ENCODE results near the gene TNPO3. TPM values are rescaled to one million over a fixed set of nuclear protein-coding genes. Genes with fewer than 3 reads are reported as not detected.
A peak's percentile ranks its signal among the peaks of the same experiment; 100 is the strongest.

Gene TNPO3
- total RNA-seq, 1 donor from 2014 or later = 38.0 TPM

- intact Hi-C loops (cut with micrococcal nuclease) = no loop called here
- ATAC-seq (no peak), DNase-seq (no peak)
These were observed 68.3 kb downstream of the TNPO3 start for GRCh38 chr7:128986609-128987008.

GRCh38 chr7:128985660-128986059 lies 69.3 kb downstream of the TNPO3 start:
- intact Hi-C loops (cut with micrococcal nuclease) = no loop called here
- ATAC-seq = no peak
- DNase-seq = no peak

- intact Hi-C loops (cut with micrococcal nuclease) = no loop called here
- ATAC-seq (no peak), DNase-seq (no peak)
These were observed 72.8 kb downstream of the TNPO3 start for GRCh38 chr7:128982105-128982504.

GRCh38 chr7:128974241-128974934 lies 80.5 kb downstream of the TNPO3 start:
- DNase-seq (no peak), ATAC-seq (no peak)

DNA sequence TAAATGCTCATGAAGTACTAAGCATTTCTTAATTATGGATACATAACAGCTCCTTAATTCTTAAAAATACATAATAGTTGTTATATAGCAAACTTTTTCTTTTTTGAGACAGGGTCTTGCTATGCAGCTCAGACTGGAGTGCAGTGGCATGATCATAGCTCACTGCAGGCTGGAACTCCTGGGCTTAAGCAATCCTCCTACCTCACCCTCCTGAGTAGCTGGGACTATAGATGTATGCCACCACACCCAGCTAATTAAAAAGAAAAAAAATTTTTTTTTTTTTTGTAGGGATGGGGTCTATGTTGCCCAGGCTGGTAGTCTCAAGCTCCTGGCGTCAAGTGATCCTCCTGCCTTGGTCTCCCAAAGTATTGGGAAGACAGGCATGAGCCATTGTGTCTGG lies 86.3 kb downstream of the TNPO3 start:
- no peak for ATAC-seq
- DNase-seq = no peak
- intact Hi-C loops (cut with micrococcal nuclease) = no loop called here

More at GRCh38 chr7:128974241-128974934, 80.5 kb downstream of the TNPO3 start:
- intact Hi-C loops (cut with micrococcal nuclease) = no loop called here

- no peak for ATAC-seq
- intact Hi-C loops (cut with micrococcal nuclease) = no loop called here
- DNase-seq = no peak
These were observed 91.6 kb downstream of the TNPO3 start for GRCh38 chr7:128963327-128963757.

GRCh38 chr7:128962899-128963298 lies 92.0 kb downstream of the TNPO3 start:
- DNase-seq (no peak), ATAC-seq (no peak)
- intact Hi-C loops (cut with micrococcal nuclease) = no loop called here

- no peak for ATAC-seq
- intact Hi-C loops (cut with micrococcal nuclease) = no loop called here
- DNase-seq = no peak
These were observed 93.8 kb downstream of the TNPO3 start for GRCh38 chr7:128961030-128961659.

- no peak for DNase-seq
- intact Hi-C loops (cut with micrococcal nuclease) = no loop called here
- no peak for ATAC-seq
These were observed 95.6 kb downstream of the TNPO3 start for GRCh38 chr7:128959296-128959695.

DNA sequence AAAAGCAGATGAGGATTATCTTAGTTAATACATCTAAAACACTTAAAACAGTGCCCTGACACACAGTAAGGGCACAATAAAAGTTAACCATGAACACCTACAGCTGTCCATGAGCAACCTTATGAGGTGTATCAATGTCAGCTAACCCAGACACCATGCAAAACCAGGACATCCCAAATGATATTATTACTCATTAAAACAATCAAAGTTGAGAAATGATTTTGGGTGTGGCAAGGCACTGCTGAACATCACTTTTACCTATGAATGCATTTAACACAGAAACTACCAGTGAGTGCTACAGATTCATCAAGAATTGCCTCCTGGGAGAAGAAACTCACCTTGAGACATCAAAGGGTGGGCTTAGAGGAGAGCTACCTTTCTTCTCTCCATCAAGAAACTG lies 98.9 kb downstream of the TNPO3 start:
- ATAC-seq (no peak), DNase-seq (no peak)
- intact Hi-C loops (cut with micrococcal nuclease) = no loop called here

DNA sequence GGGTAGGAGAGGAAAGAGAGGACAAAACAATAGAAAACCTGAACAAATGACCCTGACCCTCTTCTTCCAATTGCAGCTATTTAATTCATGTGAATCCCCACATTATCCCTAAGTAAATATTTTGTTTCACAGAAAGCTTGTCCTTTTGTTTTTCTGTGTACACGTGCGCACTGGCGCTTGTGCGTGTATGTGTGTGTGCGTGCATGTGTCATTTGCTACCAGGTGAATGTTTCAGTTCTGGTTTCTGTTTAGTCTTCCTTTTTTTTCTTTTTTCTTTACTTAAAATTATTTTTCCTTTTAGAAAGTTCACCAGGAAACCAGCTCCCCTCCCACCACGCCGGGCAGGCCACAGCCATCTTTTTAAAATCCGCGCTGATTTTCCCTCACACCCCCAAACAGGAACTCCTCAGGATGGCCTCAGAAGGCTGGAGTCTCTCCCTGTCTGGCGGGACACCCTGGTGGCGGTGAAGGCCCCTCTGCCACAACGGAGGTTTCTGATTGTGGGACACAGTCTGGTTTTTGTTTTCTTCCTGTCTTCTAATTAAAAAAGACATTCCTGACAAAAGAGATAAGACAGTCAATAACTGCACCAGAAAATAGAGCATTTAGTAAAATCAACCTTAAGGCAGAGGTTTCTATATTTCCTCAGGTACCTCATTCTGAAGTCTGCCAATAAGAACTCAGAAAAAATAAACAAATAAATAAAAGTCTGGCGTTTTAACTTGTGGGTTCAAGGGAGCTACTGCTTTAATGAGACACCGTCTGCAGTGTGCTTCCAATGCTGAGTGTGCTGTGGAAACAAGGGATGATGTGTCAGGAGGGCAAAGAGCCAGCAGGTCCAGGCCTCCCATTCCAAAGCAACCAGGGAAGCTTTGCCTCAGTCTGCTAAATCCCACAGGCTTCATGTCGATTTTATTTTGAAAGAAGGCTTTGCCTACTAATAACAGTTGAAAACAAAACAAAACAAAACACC lies 99.8 kb downstream of the TNPO3 start:
- intact Hi-C loops (cut with micrococcal nuclease) = no loop called here
- no peak for ATAC-seq
- DNase-seq = no peak

DNA sequence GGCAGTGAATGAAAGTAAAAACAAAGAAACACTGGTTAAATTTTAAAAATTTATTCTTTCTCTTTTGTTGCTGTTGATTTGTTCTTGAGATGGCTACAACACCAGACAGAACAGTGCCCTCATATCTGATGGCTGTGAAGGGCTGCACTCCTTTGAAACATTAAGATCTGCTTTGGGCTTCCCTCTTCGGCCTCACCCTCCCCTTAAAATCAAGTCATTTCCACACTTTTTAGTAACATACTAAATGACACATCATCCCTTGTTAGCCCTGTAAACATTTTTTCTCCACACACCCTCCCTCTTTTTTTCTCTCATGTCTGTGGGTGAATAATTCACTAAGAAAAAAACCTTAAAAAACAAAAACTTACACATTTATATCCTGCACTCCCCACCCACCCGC lies 100.8 kb downstream of the TNPO3 start:
- intact Hi-C loops (cut with micrococcal nuclease) = no loop called here
- DNase-seq (no peak), ATAC-seq (no peak)

DNA sequence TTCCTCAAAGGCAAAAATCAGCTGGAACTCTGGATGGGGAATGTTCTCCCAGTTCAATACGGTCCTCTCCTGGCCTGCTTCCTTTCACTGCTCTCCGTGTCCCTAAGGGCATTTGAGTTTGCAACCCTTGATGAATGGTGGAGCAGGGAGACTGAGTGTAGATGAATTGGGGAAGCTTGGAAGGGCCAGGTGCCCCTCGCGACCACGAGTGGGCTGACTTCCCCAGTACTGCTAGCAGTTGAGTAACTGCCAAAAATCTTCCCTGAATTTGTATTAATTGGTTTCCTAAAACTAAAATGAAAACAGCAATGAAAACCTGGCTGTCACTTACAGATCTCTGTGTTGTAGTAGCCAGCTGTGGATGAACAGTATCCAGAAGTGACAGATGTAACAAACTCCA lies 103.6 kb downstream of the TNPO3 start:
- ATAC-seq = no peak
- intact Hi-C loops (cut with micrococcal nuclease) = no loop called here
- DNase-seq = no peak

DNA sequence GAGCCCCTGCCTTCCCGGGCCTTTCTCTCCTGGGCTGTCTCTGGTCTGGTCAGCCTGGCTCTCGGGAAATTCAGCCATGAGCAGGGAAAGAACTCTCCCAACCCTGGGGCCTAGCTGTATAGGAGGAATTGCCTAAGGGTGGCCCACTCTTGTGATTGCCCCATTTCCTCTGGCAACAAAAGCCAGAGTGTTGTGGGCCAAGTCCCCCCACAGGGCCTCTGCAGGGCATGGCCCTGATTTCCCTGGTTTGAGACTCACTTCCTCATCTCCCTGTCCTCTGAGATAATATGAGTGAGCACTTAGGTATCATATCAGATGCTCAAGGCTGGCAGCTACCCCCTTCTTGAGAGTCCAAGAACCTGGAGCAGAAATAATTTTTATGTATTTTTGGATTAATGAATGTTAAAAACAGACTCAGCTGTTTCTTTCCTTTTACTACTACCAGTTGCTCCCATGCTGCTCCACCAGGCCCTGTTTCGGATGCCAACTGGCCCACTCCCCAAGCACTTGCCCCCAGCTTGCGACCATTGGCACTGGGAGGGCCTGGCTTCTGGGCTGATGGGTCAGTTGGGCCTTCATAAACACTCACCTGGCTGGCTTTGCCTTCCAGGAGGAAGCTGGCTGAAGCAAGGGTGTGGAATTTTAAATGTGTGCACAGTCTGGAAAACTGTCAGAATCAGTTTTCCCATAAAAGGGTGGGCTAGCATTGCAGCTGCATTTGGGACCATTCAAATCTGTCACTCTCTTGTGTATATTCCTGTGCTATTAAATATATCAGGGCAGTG lies 105.7 kb downstream of the TNPO3 start:
- intact Hi-C loops (cut with micrococcal nuclease) = no loop called here
- DNase-seq = no peak
- peak; percentile 27 for ATAC-seq

GRCh38 chr7:128948312-128948973 lies 106.5 kb downstream of the TNPO3 start:
- ATAC-seq = no peak
- intact Hi-C loops (cut with micrococcal nuclease) = no loop called here
- DNase-seq = no peak

DNA sequence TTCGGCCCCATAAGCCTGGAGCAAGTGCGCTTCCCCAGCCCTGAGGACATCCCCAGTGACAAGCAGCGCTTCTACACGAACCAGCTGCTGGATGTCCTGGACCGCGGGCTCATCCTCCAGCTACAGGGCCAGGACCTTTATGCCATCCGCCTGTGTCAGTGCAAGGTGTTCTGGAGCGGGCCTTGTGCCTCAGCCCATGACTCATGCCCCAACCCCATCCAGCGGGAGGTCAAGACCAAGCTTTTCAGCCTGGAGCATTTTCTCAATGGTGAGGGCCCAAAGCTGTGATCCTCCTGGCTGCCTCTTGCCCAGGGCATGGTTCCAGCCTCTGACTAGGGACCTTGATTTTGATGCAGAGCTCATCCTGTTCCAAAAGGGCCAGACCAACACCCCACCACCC lies 107.1 kb downstream of the TNPO3 start:
- no peak for ATAC-seq

DNA sequence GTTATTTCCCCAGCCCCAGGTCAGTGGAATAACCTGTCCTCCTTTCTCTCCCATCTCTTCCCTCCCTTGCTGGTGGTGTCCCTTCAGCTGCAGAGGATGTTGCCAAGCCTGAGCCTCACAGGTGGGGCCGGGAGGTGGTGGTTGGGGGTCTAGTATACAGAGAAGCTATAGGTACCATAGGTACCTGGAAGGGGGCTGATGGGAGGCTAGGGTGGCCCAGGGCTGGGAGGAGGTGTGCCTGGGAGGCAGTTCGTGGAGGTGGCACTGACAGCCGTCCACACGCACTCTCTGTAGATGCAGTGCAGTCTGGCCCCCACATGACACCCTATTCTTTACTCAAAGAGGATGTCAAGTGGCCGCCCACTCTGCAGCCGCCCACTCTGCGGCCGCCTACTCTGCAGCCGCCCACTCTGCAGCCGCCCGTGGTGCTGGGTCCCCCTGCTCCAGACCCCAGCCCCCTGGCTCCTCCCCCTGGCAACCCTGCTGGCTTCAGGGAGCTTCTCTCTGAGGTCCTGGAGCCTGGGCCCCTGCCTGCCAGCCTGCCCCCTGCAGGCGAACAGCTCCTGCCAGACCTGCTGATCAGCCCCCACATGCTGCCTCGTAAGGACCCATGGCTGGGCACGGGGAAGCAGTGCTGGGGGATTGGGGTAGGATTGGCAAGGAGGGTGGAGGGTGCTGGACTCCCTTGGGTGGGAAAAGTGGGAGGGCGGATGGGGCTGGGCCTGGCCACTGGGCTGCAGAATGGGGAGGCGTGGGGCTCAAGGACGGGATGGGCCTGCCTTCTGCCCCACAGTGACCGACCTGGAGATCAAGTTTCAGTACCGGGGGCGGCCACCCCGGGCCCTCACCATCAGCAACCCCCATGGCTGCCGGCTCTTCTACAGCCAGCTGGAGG lies 107.7 kb downstream of the TNPO3 start:
- ATAC-seq = no peak
- DNase-seq = no peak
- intact Hi-C loops (cut with micrococcal nuclease) = no loop called here

More for the DNA sequence above, 107.1 kb downstream of the TNPO3 start:
- no peak for DNase-seq
- intact Hi-C loops (cut with micrococcal nuclease) = no loop called here
